AG04450 (cell line): ENCODE data around the gene NFASC. TPM values are rescaled to one million over a fixed set of nuclear protein-coding genes. Genes with fewer than 3 reads are reported as not detected.

ENCODE experiments used
- CTCF ChIA-PET: fragments of 300-600, 350-600 bp; formaldehyde crosslinking; extraction: SDS; loops from one replicate; lab custom pipeline; 2022; ENCODE audit warnings: antibody characterized with exemption, inconsistent platforms; lab: Charles Lee
- POLR2A ChIA-PET: fragments of 350-600 bp; formaldehyde crosslinking; extraction: SDS; loops from one replicate; lab custom pipeline; 2021; ENCODE audit warnings: antibody characterized with exemption, inconsistent platforms; lab: Yijun Ruan, JAX
- DNase-seq: peaks from one replicate; pipeline ENCODE4 v3.0.0-alpha.2; 2011; ENCODE audit warnings: low read depth, low spot score
- H3K27ac ChIP-seq: one replicate; pipeline ENCODE4 v1.5.1; 2012; ENCODE audit warnings: low read depth, low read length, control low read depth
- H3K27me3 ChIP-seq: one replicate; pipeline ENCODE4 v1.6.0; 2012; ENCODE audit warnings: low read length; ENCODE audit not compliant: control insufficient read depth, insufficient read depth
- H3K4me3 ChIP-seq: 2 replicates; pipeline ENCODE4 v1.5.1; 2011; ENCODE audit warnings: mild to moderate bottlenecking, low read depth, low read length, control low read depth
- H3K9me3 ChIP-seq: 2 replicates; pipeline ENCODE4 v1.5.1; 2012; ENCODE audit warnings: low read length; ENCODE audit not compliant: control insufficient read depth, insufficient read depth
- CTCF ChIP-seq: IDR thresholded peaks from 2 replicates; pipeline ENCODE4 v1.5.1; 2011; ENCODE audit warnings: low read depth, low read length, control low read depth, inconsistent platforms
- polyA plus RNA-seq: library from polyadenylated mRNA; depleted of rRNA; stranded (reverse); fragments of >200 nt; gene quantifications from 2 replicates; pipeline ENCODE4 v1.2.3, GENCODE V29; 2011

The NFASC gene
- polyA plus RNA-seq, 1 experiment = 1.8 TPM

GRCh38 chr1:205003358-205004131 is 132.9 kb downstream of the NFASC start:
- peaks cover 28% of the 10 kb centered on the region for H3K27me3 ChIP-seq
- no peak for TF ChIP-seq CTCF
- no peak overlapping the region for H3K4me3 ChIP-seq
- no peak overlapping the region for H3K27ac ChIP-seq
- POLR2A ChIA-PET = no interaction called here
- no peaks in the 10 kb centered on the region for H3K9me3 ChIP-seq
- DNase-seq = no peak
- CTCF ChIA-PET = interaction anchor here (1.7 kb wide), 1 partner anchor 58 kb away, joined by 8 read pairs; no protein-coding TSS in a partner anchor

GRCh38 chr1:205004351-205004750 is 133.7 kb downstream of the NFASC start:
- POLR2A ChIA-PET = no interaction called here
- Histone ChIP-seq H3K27me3 (peaks cover 28% of the 10 kb centered on the region), H3K4me3 (no peak overlapping the region), H3K27ac (no peak overlapping the region), H3K9me3 (no peaks in the 10 kb centered on the region)
- no peak for DNase-seq
- CTCF ChIA-PET = interaction anchor here (1.7 kb wide), 1 partner anchor 57 kb away, joined by 8 read pairs; no protein-coding TSS in a partner anchor
- TF ChIP-seq CTCF = no peak

GRCh38 chr1:205008896-205009295 is 138.2 kb downstream of the NFASC start:
- no peak for DNase-seq
- H3K9me3 ChIP-seq = no peaks in the 10 kb centered on the region
- H3K4me3 ChIP-seq = no peak overlapping the region
- POLR2A ChIA-PET = no interaction called here
- no peak overlapping the region for H3K27ac ChIP-seq
- peaks cover 35% of the 10 kb centered on the region for H3K27me3 ChIP-seq
- no peak for TF ChIP-seq CTCF
- CTCF ChIA-PET = interaction anchor here (1.0 kb wide), 1 partner anchor 53 kb away, joined by 3 read pairs; no protein-coding TSS in a partner anchor

GRCh38 chr1:205009670-205010069 is 139.0 kb downstream of the NFASC start:
- no peak for TF ChIP-seq CTCF
- ChIA-PET POLR2A (no interaction called here), CTCF (no interaction called here)
- H3K9me3 ChIP-seq = no peaks in the 10 kb centered on the region
- DNase-seq = no peak
- H3K27ac ChIP-seq = no peak overlapping the region
- no peak overlapping the region for H3K4me3 ChIP-seq
- H3K27me3 ChIP-seq = peaks cover 29% of the 10 kb centered on the region

- Histone ChIP-seq H3K27ac (no peak overlapping the region), H3K9me3 (no peaks in the 10 kb centered on the region), H3K27me3 (peaks cover 40% of the 10 kb centered on the region), H3K4me3 (no peak overlapping the region)
- POLR2A ChIA-PET = no interaction called here
- no peak for TF ChIP-seq CTCF
- DNase-seq = no peak
- CTCF ChIA-PET = no interaction called here
These were observed 141.9 kb downstream of the NFASC start for GRCh38 chr1:205012391-205013140.
